HEK293 (cell line): Measurements from ENCODE around the gene SEMA4D.

Source experiments
- CTCF ChIA-PET: fragments of 350-600 bp; formaldehyde crosslinking; extraction: SDS; loops from one replicate; lab custom pipeline; 2021; ENCODE audit warnings: antibody characterized with exemption; lab: Yijun Ruan, JAX
- POLR2A ChIA-PET: fragments of 300-600 bp; formaldehyde crosslinking; extraction: SDS; loops from one replicate; lab custom pipeline; 2020; ENCODE audit warnings: antibody characterized with exemption, inconsistent platforms; lab: Yijun Ruan, JAX
- H3K27ac ChIP-seq: fragments of 200-500 bp; sonication (Bioruptor generic); 2 replicates; pipeline ENCODE4 v1.5.1; 2014; ENCODE audit warnings: low read depth, low read length, control low read depth, inconsistent platforms; ENCODE audit errors: extremely low read depth
- H3K36me3 ChIP-seq, 2 experiments: fragments of 200-500 bp in 1 of 2; sonication (Bioruptor generic) in 1 of 2; 1 replicate in 1 of 2; 2 replicates in 1 of 2; pipeline ENCODE4 v1.5.1; 2014 to 2017; ENCODE audit warnings: inconsistent platforms in 2 of 2, low read length in 2 of 2; ENCODE audit not compliant: control insufficient read depth in 2 of 2, insufficient read depth in 1 of 2
- H3K4me1 ChIP-seq: fragments of 200-500 bp; sonication (Bioruptor generic); 2 replicates; pipeline ENCODE4 v1.5.1; 2014; ENCODE audit warnings: mild to moderate bottlenecking, low read length, inconsistent platforms; ENCODE audit not compliant: control insufficient read depth, insufficient read depth
- H3K4me3 ChIP-seq: 2 replicates; pipeline ENCODE4 v1.5.1; 2011; ENCODE audit warnings: low read depth, mild to moderate bottlenecking, control low read depth, low read length, moderate library complexity
- H3K9me3 ChIP-seq: fragments of 200-500 bp; sonication (Bioruptor generic); 2 replicates; pipeline ENCODE4 v1.5.1; 2014; ENCODE audit warnings: low read depth, low read length, inconsistent platforms; ENCODE audit not compliant: control insufficient read depth, insufficient read depth
- GLI2 ChIP-seq: fragments of 450-650 bp; formaldehyde crosslinking; IDR thresholded peaks from 2 replicates; pipeline ENCODE4; 2017; ENCODE audit warnings: missing biosample characterization, missing genetic modification characterization, low read depth, borderline replicate concordance
- HOXD13 ChIP-seq: sonication (generic); formaldehyde crosslinking; IDR thresholded peaks from 2 replicates; pipeline ENCODE4 v1.8.0; 2022; ENCODE audit warnings: missing genetic modification reagents, borderline replicate concordance
- SP3 ChIP-seq: fragments of 450-650 bp; formaldehyde crosslinking; IDR thresholded peaks from 2 replicates; pipeline ENCODE4 v1.5.1; 2016; ENCODE audit warnings: missing biosample characterization, missing genetic modification characterization
- WT1 ChIP-seq: fragments of 450-650 bp; formaldehyde crosslinking; IDR thresholded peaks from 2 replicates; pipeline ENCODE4 v1.5.1; 2016; ENCODE audit warnings: missing biosample characterization, missing genetic modification characterization
- YY1 ChIP-seq: fragments of 450-650 bp; formaldehyde crosslinking; IDR thresholded peaks from 2 replicates; pipeline ENCODE4 v1.5.1; 2018; ENCODE audit warnings: missing biosample characterization, missing genetic modification characterization
- ZBTB6 ChIP-seq: fragments of 450-650 bp; formaldehyde crosslinking; IDR thresholded peaks from 2 replicates; pipeline ENCODE4 v1.5.1; 2017; ENCODE audit warnings: missing biosample characterization, missing genetic modification characterization
- ZNF114 ChIP-seq: fragments of 450-650 bp; formaldehyde crosslinking; IDR thresholded peaks from 2 replicates; pipeline ENCODE4 v1.5.0; 2017; ENCODE audit warnings: missing biosample characterization, missing genetic modification characterization
- ZNF18 ChIP-seq: fragments of 450-650 bp; formaldehyde crosslinking; IDR thresholded peaks from 2 replicates; pipeline ENCODE4 v1.5.1; 2016; ENCODE audit warnings: missing biosample characterization, missing genetic modification characterization
- ZNF23 ChIP-seq: fragments of 450-650 bp; formaldehyde crosslinking; IDR thresholded peaks from 2 replicates; pipeline ENCODE4 v1.5.1; 2016; ENCODE audit warnings: missing biosample characterization, missing genetic modification characterization, borderline replicate concordance
- ZNF280C ChIP-seq: fragments of 450-650 bp; formaldehyde crosslinking; IDR thresholded peaks from 2 replicates; pipeline ENCODE4 v1.5.1; 2016; ENCODE audit warnings: missing biosample characterization, missing genetic modification characterization
- ZNF324 ChIP-seq: fragments of 450-650 bp; formaldehyde crosslinking; IDR thresholded peaks from 2 replicates; pipeline ENCODE4 v1.5.1; 2016; ENCODE audit warnings: missing biosample characterization, missing genetic modification characterization
- ZNF544 ChIP-seq: fragments of 450-650 bp; formaldehyde crosslinking; IDR thresholded peaks from 2 replicates; pipeline ENCODE4 v1.5.0; 2017; ENCODE audit warnings: missing biosample characterization, missing genetic modification characterization
- ZNF639 ChIP-seq: fragments of 450-650 bp; formaldehyde crosslinking; IDR thresholded peaks from 2 replicates; pipeline ENCODE4 v1.5.1; 2016; ENCODE audit warnings: missing biosample characterization, missing genetic modification characterization
- ZNF707 ChIP-seq: fragments of 450-650 bp; formaldehyde crosslinking; IDR thresholded peaks from 2 replicates; pipeline ENCODE4 v1.5.1; 2016; ENCODE audit warnings: missing biosample characterization, missing genetic modification characterization
- ZNF747 ChIP-seq: fragments of 450-650 bp; formaldehyde crosslinking; IDR thresholded peaks from 2 replicates; pipeline ENCODE4 v1.5.1; 2016; ENCODE audit warnings: missing biosample characterization, missing genetic modification characterization

SEMA4D gene

GRCh38 chr9:89489548-89490530 is 8.1 kb downstream of the SEMA4D start:
- TF ChIP-seq SP3 (tag by site-specific recombination) (no peak), ZNF23 (no peak), ZNF544 (tag by site-specific recombination) (no peak), WT1 (no peak), YY1 (tag by site-specific recombination) (no peak), ZNF18 (tag by site-specific recombination) (no peak)
- Histone ChIP-seq H3K9me3 (no peaks in the 10 kb centered on the region), H3K4me3 (no peak overlapping the region), H3K4me1 (no peaks in the 10 kb centered on the region), H3K27ac (no peak overlapping the region), H3K36me3 (no peaks in the 10 kb centered on the region; a peak in 1 of 3 replicates)
- POLR2A ChIA-PET, result interaction anchor here (1.0 kb wide), 1 partner anchor 59 kb away, joined by 4 read pairs; no protein-coding TSS in a partner anchor
- CTCF ChIA-PET, result interaction anchor here (0.6 kb wide), 1 partner anchor 13 kb away, joined by 3 read pairs; no protein-coding TSS in a partner anchor

- Histone ChIP-seq H3K4me1 (no peaks in the 10 kb centered on the region), H3K36me3 (peaks cover 0 to 4% of the 10 kb centered on the region in 2 experiments; a peak in 2 of 3 replicates), H3K9me3 (no peaks in the 10 kb centered on the region), H3K27ac (no peak overlapping the region), H3K4me3 (no peak overlapping the region)
- POLR2A ChIA-PET, result no interaction called here
- CTCF ChIA-PET, result no interaction called here
- TF ChIP-seq ZNF639 (tag by site-specific recombination), result no peak
- TF ChIP-seq ZNF747 (tag by site-specific recombination), result no peak
- TF ChIP-seq ZNF707, result no peak
- TF ChIP-seq, all 188 proteins: peak for 0
Observed at GRCh38 chr9:89488936-89489335, 9.0 kb downstream of the SEMA4D start.

- no peak overlapping the region for H3K4me3 ChIP-seq
- no peak for TF ChIP-seq ZNF280C (tag by site-specific recombination)
- no peak for TF ChIP-seq ZNF114 (tag by site-specific recombination)
- TF ChIP-seq ZNF707, result no peak
- TF ChIP-seq HOXD13 (CRISPR knock-in tag), result no peak
- TF ChIP-seq GLI2 (tag by site-specific recombination), result no peak
- no peak for TF ChIP-seq ZNF324 (tag by site-specific recombination)
- TF ChIP-seq ZBTB6, result no peak
- H3K9me3 ChIP-seq, result no peaks in the 10 kb centered on the region
- no peaks in the 10 kb centered on the region for H3K4me1 ChIP-seq
- ChIA-PET POLR2A (interaction anchor here (0.7 kb wide), 1 partner anchor 27 kb away, joined by 5 read pairs; no protein-coding TSS in a partner anchor), CTCF (no interaction called here)
- peaks cover 0 to 4% of the 10 kb centered on the region in 2 experiments; a peak in 2 of 3 replicates for H3K36me3 ChIP-seq
- no peak overlapping the region for H3K27ac ChIP-seq
Observed at GRCh38 chr9:89488131-89488530, 9.8 kb downstream of the SEMA4D start.
